GM19239 (cell line): ENCODE data around the gene GPR78.

ENCODE experiments used
- DNase-seq: peaks from one replicate; pipeline ENCODE4 v3.0.0; 2011; ENCODE audit warnings: low spot score; ENCODE audit not compliant: insufficient read length
- FAIRE-seq: peaks from 2 replicates; lab custom pipeline; 2011; peaks lifted over from hg19 to GRCh38; lab: Jason Lieb, UNC

GPR78 gene

GRCh38 chr4:8595237-8596087, 15.3 kb downstream of the GPR78 start:
- DNase-seq: no peak
- no peak for FAIRE-seq

GRCh38 chr4:8596891-8597290, 16.7 kb downstream of the GPR78 start:
- no peak for FAIRE-seq

GRCh38 chr4:8597319-8597718, 17.1 kb downstream of the GPR78 start:
- no peak for DNase-seq
- FAIRE-seq: no peak

More at GRCh38 chr4:8596891-8597290, 16.7 kb downstream of the GPR78 start:
- no peak for DNase-seq

- FAIRE-seq: no peak
- DNase-seq: no peak
These were observed 17.6 kb downstream of the GPR78 start for GRCh38 chr4:8597791-8598190.

- DNase-seq (no peak), FAIRE-seq (no peak)
These were observed 18.3 kb downstream of the GPR78 start for GRCh38 chr4:8598391-8599090.

- FAIRE-seq: no peak
- no peak for DNase-seq
These were observed 18.9 kb downstream of the GPR78 start for GRCh38 chr4:8599091-8599460.

GRCh38 chr4:8599657-8600056, 19.5 kb downstream of the GPR78 start:
- FAIRE-seq: no peak
- no peak for DNase-seq

- FAIRE-seq: no peak
- no peak for DNase-seq
These were observed 20.1 kb downstream of the GPR78 start for GRCh38 chr4:8600266-8600665.

GRCh38 chr4:8600686-8601085, 20.5 kb downstream of the GPR78 start:
- no peak for FAIRE-seq
- DNase-seq: no peak

GRCh38 chr4:8601086-8601485, 20.9 kb downstream of the GPR78 start:
- no peak for FAIRE-seq
- DNase-seq: no peak

GRCh38 chr4:8601556-8601955, 21.4 kb downstream of the GPR78 start:
- DNase-seq (no peak), FAIRE-seq (no peak)

- no peak for FAIRE-seq
- no peak for DNase-seq
These were observed 22.7 kb downstream of the GPR78 start for GRCh38 chr4:8602686-8603430.

- FAIRE-seq (no peak), DNase-seq (no peak)
These were observed 23.7 kb downstream of the GPR78 start for GRCh38 chr4:8603931-8604330.

GRCh38 chr4:8605289-8605688, 25.1 kb downstream of the GPR78 start:
- FAIRE-seq: no peak
- DNase-seq: no peak

GRCh38 chr4:8606476-8606875, 26.3 kb downstream of the GPR78 start:
- DNase-seq (no peak), FAIRE-seq (no peak)

- DNase-seq (no peak), FAIRE-seq (no peak)
These were observed 26.8 kb downstream of the GPR78 start for GRCh38 chr4:8606966-8607365.

- no peak for FAIRE-seq
- DNase-seq: peak; percentile 78
These were observed 27.6 kb downstream of the GPR78 start for GRCh38 chr4:8607603-8608481.

- FAIRE-seq: no peak
- no peak for DNase-seq
These were observed 28.7 kb downstream of the GPR78 start for GRCh38 chr4:8608714-8609391.

GRCh38 chr4:8609406-8609805, 29.2 kb downstream of the GPR78 start:
- DNase-seq: no peak
- FAIRE-seq: no peak
